Activated T-helper 1 cell treated with anti-CD3 and anti-CD28 coated beads, Interleukin-12 subunit alpha, Interleukin-12 subunit beta, Interleukin-2, Interleukin-4 antibody, amounts not matched to agents 30 ng/mL and 10 ng/mL and 1 ng/mL, durations not matched to agents 14 hours and 24 hours and 36 hours (primary cell): ENCODE measurements around the gene FAM170A. TPM values are rescaled to one million over a fixed set of nuclear protein-coding genes. Genes with fewer than 3 reads are reported as not detected.

Source experiments
- DNase-seq: peaks from one replicate; pipeline ENCODE4 v3.0.0; 2021; ENCODE audit warnings: low spot score
- H3K27ac Mint-ChIP-seq: one replicate; pipeline ENCODE4 v1.8.0; 2021; ENCODE audit warnings: mild to moderate bottlenecking, mixed read lengths
- H3K27me3 Mint-ChIP-seq: one replicate; pipeline ENCODE4 v1.8.0; 2022; ENCODE audit warnings: mild to moderate bottlenecking, moderate library complexity, mixed read lengths; ENCODE audit not compliant: insufficient read depth
- H3K36me3 Mint-ChIP-seq: one replicate; pipeline ENCODE4 v1.8.0; 2021; ENCODE audit warnings: low read depth, mixed read lengths
- H3K4me1 Mint-ChIP-seq: one replicate; pipeline ENCODE4 v1.8.0; 2021; ENCODE audit warnings: low read depth, mixed read lengths
- H3K4me3 Mint-ChIP-seq: one replicate; pipeline ENCODE4 v1.8.0; 2021; ENCODE audit warnings: mild to moderate bottlenecking, moderate library complexity, mixed read lengths
- H3K9me3 Mint-ChIP-seq: one replicate; pipeline ENCODE4 v1.8.0; 2021; ENCODE audit warnings: mixed read lengths
- intact Hi-C: fragments of 100-400 bp; cut with micrococcal nuclease; formaldehyde crosslinking; loops from one replicate; pipeline ENCODE4 v1.15.1; 2024
- total RNA-seq: library from RNA; stranded (reverse); gene quantifications from 2 replicates; pipeline ENCODE4 v1.2.3, GENCODE V29; 2022

FAM170A gene
- total RNA-seq, 1 donor from 2014 or later: not detected

DNA sequence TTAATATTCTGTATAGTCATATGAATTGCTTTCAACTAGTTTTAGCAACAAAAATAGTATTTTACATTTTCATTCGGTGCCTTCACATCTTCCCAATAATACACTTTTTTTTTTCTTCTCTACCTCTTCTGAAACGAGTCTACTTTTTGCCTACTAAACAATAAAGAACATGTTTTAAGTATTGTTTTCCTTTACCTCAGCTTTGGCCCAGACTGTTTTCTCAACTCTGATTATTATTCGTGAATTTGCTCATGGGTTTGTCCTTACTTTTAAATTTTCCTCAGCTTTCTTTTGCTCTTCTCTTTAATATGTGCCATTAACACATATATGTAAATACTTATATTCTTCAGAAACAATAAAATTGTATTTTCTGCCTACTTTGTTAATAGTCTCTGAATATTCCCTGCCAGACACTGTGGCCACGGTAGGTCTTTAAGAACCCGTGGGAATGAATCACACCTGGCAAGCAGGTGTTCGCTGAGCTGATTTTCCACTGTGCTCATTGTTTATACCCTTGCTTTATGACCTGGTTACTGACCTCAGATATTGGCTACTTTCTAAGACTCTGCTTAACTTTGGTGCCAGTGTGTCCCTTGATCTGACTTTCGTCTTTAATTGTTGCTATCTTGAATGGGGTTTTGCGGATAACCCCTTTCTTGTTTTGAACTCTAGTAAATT lies 49.1 kb downstream of the FAM170A start:
- H3K27ac Mint-ChIP-seq: no peak overlapping the region
- no peaks in the 10 kb centered on the region for H3K36me3 Mint-ChIP-seq
- H3K27me3 Mint-ChIP-seq: no peaks in the 10 kb centered on the region
- no peak overlapping the region for H3K4me3 Mint-ChIP-seq
- no peaks in the 10 kb centered on the region for H3K9me3 Mint-ChIP-seq
- intact Hi-C loops: no loop called here
- no peak for DNase-seq
- H3K4me1 Mint-ChIP-seq: no peaks in the 10 kb centered on the region

DNA sequence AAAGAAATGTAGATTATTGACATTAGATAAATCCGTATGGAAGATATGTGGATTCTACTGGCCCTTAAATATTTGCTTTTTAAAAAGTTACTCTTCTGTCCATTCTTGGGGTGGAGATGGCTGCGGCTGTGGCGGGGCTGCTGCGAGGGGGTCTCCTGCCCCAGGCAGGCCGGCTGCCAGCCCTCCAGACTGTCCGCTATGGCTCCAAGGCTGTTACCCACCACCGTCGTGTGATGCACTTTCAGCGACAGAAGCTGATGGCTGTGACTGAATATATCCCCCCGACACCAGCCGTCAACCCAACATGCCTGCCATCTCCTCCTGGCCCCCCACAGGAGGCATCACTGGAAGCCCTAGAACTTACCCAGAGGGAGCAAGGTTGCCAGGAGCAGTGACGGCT lies 50.7 kb downstream of the FAM170A start:
- H3K4me3 Mint-ChIP-seq: no peak overlapping the region
- H3K9me3 Mint-ChIP-seq: peaks cover 6% of the 10 kb centered on the region
- DNase-seq: no peak
- H3K27me3 Mint-ChIP-seq: no peaks in the 10 kb centered on the region
- no peaks in the 10 kb centered on the region for H3K4me1 Mint-ChIP-seq
- H3K27ac Mint-ChIP-seq: no peak overlapping the region
- H3K36me3 Mint-ChIP-seq: no peaks in the 10 kb centered on the region
- intact Hi-C loops: no loop called here

DNA sequence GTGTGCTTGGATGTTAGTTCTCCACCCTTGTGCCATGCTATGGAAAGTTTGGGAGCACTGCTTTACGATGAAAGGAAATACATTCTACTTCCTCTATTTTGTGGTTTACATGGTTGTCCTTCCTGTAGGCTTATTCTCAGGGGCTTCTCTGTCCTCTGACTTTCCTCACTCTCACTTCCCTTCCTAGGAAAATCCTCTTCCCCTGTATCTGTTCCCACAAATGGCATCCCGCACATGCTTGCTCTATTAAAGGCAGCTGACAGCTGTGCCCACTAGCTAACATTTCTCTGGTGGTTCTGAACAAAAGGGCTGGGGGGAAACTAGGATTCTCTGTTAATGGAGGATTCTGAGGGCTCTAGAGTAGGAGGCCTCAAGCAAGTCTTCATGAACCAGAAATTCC lies 52.4 kb downstream of the FAM170A start:
- peaks cover 6% of the 10 kb centered on the region for H3K9me3 Mint-ChIP-seq
- DNase-seq: no peak
- H3K4me1 Mint-ChIP-seq: no peaks in the 10 kb centered on the region
- no peaks in the 10 kb centered on the region for H3K36me3 Mint-ChIP-seq
- H3K27ac Mint-ChIP-seq: no peak overlapping the region
- no peaks in the 10 kb centered on the region for H3K27me3 Mint-ChIP-seq
- intact Hi-C loops: no loop called here
- no peak overlapping the region for H3K4me3 Mint-ChIP-seq

DNA sequence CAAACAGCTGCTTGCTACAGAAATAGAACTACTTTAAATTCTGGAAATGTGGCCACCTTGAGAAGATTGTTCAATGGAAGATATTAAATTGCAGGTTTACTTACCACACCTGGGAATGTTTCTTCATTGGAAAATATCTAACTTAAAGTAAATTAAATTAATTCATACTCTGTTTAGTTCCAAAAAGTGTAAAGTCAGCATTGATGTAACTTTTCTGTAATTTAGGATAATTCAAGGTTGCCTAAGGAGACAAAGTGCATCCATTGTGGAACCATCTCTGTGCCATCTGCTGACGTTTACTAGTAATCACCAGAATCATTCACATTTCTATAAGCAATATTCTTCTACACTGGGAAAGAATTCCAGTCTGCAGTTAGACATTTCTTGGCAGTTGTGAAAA lies 53.0 kb downstream of the FAM170A start:
- Mint-ChIP-seq H3K36me3 (no peaks in the 10 kb centered on the region), H3K4me1 (no peaks in the 10 kb centered on the region), H3K27ac (no peak overlapping the region), H3K9me3 (peaks cover 6% of the 10 kb centered on the region), H3K27me3 (no peaks in the 10 kb centered on the region), H3K4me3 (no peak overlapping the region)
- no peak for DNase-seq
- intact Hi-C loops: no loop called here

Other genes starting within 250 kb of the FAM170A start
- 65.6 and 78.2 TPM in 2 replicates for gene HSD17B4, start 177.1 kb upstream of the FAM170A start, total RNA-seq